Measurements from ENCODE around the gene LIG3.

Gene LIG3

DNA sequence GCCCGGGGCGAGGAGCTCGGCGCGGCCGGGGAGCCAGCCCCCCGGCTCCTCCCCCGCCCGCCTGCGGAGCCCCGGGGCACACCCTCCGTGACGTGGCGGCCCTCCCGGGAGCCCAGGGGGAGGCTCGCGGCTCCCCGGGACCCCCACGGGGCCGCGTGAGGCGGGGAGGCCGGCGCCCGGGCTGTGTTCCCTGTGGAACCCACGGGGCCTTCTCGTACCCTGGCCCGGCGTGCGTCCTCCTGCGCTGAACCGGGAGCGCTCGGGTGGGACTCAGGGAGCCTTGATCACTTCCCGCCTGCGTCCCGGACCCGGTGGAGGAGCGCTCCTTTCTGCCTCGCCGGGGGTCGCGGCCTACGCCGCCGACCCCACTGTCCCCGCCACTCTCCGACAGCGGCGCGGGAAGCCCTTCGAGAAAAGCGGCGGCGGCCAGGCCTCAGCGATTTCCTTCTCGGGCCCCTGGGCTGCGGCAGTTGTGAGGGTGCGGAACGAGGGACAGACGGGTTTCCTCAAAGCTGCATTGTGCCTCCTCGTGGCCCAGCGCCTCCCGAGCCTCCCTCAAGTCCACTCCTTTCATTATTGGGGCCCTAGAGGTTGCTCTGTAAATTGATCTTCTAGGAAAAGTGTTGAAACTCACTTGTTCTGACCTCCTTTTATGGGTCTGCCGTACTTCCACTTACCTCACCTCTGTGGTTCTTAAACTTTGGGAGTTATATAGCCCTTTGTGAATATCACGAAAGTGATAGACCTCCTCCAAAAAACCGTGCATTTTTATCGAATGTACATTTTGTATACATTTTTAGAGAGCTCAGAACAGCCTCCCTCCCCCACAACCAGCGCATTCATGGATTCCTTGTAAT is 597 bp downstream of the LIG3 start:
- Histone ChIP-seq H2BK12ac (ENCODE audit: low read length in 2 of 2) (no peak overlapping the region), H3K36me3 (ENCODE audit: control insufficient read depth in 1 of 2, insufficient read depth in 2 of 2, low read depth in 1 of 2, low read length in 2 of 2) (peaks cover 4 to 9% of the 10 kb centered on the region in 2 experiments), H3K18ac (ENCODE audit: low read depth in 1 of 2, low read length in 2 of 2) (peak overlapping the region; percentile 94 to 99), H4K91ac (ENCODE audit: low read length) (peak overlapping the region; percentile 99), H3K9me3 (ENCODE audit: control insufficient read depth, low read length) (no peaks in the 10 kb centered on the region), H3K4me2 (ENCODE audit: low read length, poor library complexity, severe bottlenecking) (peak overlapping the region; percentile 79), H2AFZ (ENCODE audit: low read depth, low read length) (peak overlapping the region; percentile 71), H3K4me1 (ENCODE audit: control insufficient read depth, insufficient read depth, low read depth, low read length) (peaks cover 2% of the 10 kb centered on the region), H2BK5ac (ENCODE audit: low read depth, low read length, poor library complexity, severe bottlenecking) (peak overlapping the region; percentile 98), H4K8ac (ENCODE audit: low read length) (peak overlapping the region; percentile 98), H3K27me3 (ENCODE audit: control insufficient read depth in 1 of 2, insufficient read depth in 1 of 2, low read length in 2 of 2) (no peaks in the 10 kb centered on the region), H3K27ac (ENCODE audit: low read length, poor library complexity, severe bottlenecking) (peak overlapping the region; percentile 90), H3K4me3 (ENCODE audit: insufficient read depth in 1 of 2, low read depth in 1 of 2, low read length in 2 of 2) (peak overlapping the region; percentile 81 to 93), H3K4ac (ENCODE audit: low read depth in 1 of 2, low read length in 2 of 2) (peak overlapping the region; percentile 91 to 96), H2AK5ac (ENCODE audit: low read length, severe bottlenecking) (no peak overlapping the region), H2BK120ac (ENCODE audit: low read depth, low read length) (peak overlapping the region; percentile 94), H3K14ac (ENCODE audit: low read length in 2 of 2) (peak overlapping the region in 1 of 2 experiments; percentile 99), H3K23ac (ENCODE audit: low read length in 2 of 2) (peak overlapping the region in 1 of 2 experiments; percentile 100), H2BK15ac (ENCODE audit: low read depth, poor library complexity, severe bottlenecking) (peak overlapping the region; percentile 100), H3K9ac (ENCODE audit: low read length) (peak overlapping the region; percentile 98), H3K79me1 (replicated peaks; ENCODE audit: low read length, poor library complexity, severe bottlenecking) (peaks cover 20% of the 10 kb centered on the region)
- WGBS: 0% methylated on average over 35 of the region's 69 CpGs
- DNase-seq: peak; percentile 90

DNA sequence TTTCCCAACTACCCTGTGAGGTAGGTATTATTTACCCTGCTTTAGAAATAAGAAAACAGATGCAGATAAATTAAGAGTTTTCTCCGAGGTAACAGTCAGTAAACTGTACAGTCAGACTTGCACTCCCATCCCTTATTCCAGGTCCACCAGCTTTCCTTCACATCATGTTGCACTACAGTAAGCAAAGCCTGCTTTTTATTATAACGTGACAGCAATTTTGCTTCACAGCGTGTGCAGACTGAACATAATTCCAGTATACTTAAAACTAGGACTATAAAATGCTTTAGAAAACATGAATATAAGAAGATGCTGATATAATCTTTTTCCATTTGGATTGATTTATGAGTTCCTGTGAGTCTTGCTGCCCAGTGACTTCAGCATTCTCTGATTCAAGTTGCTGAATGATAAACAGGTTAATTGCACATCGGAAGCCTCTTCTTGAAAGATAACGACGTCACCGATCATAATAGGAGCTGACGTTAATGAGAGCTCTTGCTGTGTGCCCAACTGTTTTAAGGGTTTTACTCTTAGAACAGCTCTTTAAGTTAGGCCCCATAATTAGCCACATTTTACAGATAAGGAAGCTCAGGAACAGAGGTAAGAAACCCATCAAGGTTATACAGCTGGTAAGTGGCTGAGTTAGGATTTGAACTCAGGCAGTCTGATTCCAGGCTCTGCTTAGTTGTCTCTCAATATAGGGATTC is 1.4 kb downstream of the LIG3 start:
- H2BK5ac ChIP-seq (ENCODE audit: low read depth, low read length, poor library complexity, severe bottlenecking): no peak overlapping the region
- 7% methylated on average over 7 of the region's 8 CpGs for WGBS
- H2BK12ac ChIP-seq (ENCODE audit: low read length in 2 of 2): no peak overlapping the region
- H3K27me3 ChIP-seq (ENCODE audit: control insufficient read depth in 1 of 2, insufficient read depth in 1 of 2, low read length in 2 of 2): no peaks in the 10 kb centered on the region
- H4K8ac ChIP-seq (ENCODE audit: low read length): no peak overlapping the region
- no peak overlapping the region for H2BK120ac ChIP-seq (ENCODE audit: low read depth, low read length)
- H3K9me3 ChIP-seq (ENCODE audit: control insufficient read depth, low read length): no peaks in the 10 kb centered on the region
- no peak overlapping the region for H4K91ac ChIP-seq (ENCODE audit: low read length)
- H3K4me1 ChIP-seq (ENCODE audit: control insufficient read depth, insufficient read depth, low read depth, low read length): peaks cover 2% of the 10 kb centered on the region
- H2BK15ac ChIP-seq (ENCODE audit: low read depth, poor library complexity, severe bottlenecking): no peak overlapping the region
- H3K4me3 ChIP-seq (ENCODE audit: insufficient read depth in 1 of 2, low read depth in 1 of 2, low read length in 2 of 2): peak overlapping the region in 1 of 2 experiments; percentile 81
- DNase-seq: peak; percentile 86
- H3K9ac ChIP-seq (ENCODE audit: low read length): peak overlapping the region; percentile 98
- H3K4me2 ChIP-seq (ENCODE audit: low read length, poor library complexity, severe bottlenecking): peak overlapping the region; percentile 79
- H3K79me1 ChIP-seq (replicated peaks; ENCODE audit: low read length, poor library complexity, severe bottlenecking): peaks cover 20% of the 10 kb centered on the region
- H3K4ac ChIP-seq (ENCODE audit: low read depth in 1 of 2, low read length in 2 of 2): no peak overlapping the region
- peaks cover 4 to 14% of the 10 kb centered on the region in 2 experiments for H3K36me3 ChIP-seq (ENCODE audit: control insufficient read depth in 1 of 2, insufficient read depth in 2 of 2, low read depth in 1 of 2, low read length in 2 of 2)
- peak overlapping the region; percentile 90 for H3K27ac ChIP-seq (ENCODE audit: low read length, poor library complexity, severe bottlenecking)
- H2AFZ ChIP-seq (ENCODE audit: low read depth, low read length): no peak overlapping the region
- no peak overlapping the region for H3K18ac ChIP-seq (ENCODE audit: low read depth in 1 of 2, low read length in 2 of 2)
- H3K14ac ChIP-seq (ENCODE audit: low read length in 2 of 2): no peak overlapping the region
- H2AK5ac ChIP-seq (ENCODE audit: low read length, severe bottlenecking): no peak overlapping the region
- H3K23ac ChIP-seq (ENCODE audit: low read length in 2 of 2): no peak overlapping the region

GRCh38 chr17:34987232-34987631 is 6.9 kb downstream of the LIG3 start:
- Histone ChIP-seq H3K4me3 (ENCODE audit: insufficient read depth in 1 of 2, low read depth in 1 of 2, low read length in 2 of 2) (no peak overlapping the region), H3K18ac (ENCODE audit: low read depth in 1 of 2, low read length in 2 of 2) (no peak overlapping the region), H3K23ac (ENCODE audit: low read length in 2 of 2) (no peak overlapping the region), H2AFZ (ENCODE audit: low read depth, low read length) (no peak overlapping the region), H3K4ac (ENCODE audit: low read depth in 1 of 2, low read length in 2 of 2) (no peak overlapping the region), H4K91ac (ENCODE audit: low read length) (no peak overlapping the region), H3K9me3 (ENCODE audit: control insufficient read depth, low read length) (no peaks in the 10 kb centered on the region), H4K8ac (ENCODE audit: low read length) (no peak overlapping the region), H3K36me3 (ENCODE audit: control insufficient read depth in 1 of 2, insufficient read depth in 2 of 2, low read depth in 1 of 2, low read length in 2 of 2) (peaks cover 23 to 52% of the 10 kb centered on the region in 2 experiments), H3K14ac (ENCODE audit: low read length in 2 of 2) (no peak overlapping the region), H2BK12ac (ENCODE audit: low read length in 2 of 2) (no peak overlapping the region), H3K27ac (ENCODE audit: low read length, poor library complexity, severe bottlenecking) (no peak overlapping the region), H2AK5ac (ENCODE audit: low read length, severe bottlenecking) (no peak overlapping the region), H3K79me1 (replicated peaks; ENCODE audit: low read length, poor library complexity, severe bottlenecking) (peaks cover 21% of the 10 kb centered on the region), H2BK15ac (ENCODE audit: low read depth, poor library complexity, severe bottlenecking) (no peak overlapping the region), H3K9ac (ENCODE audit: low read length) (no peak overlapping the region), H2BK5ac (ENCODE audit: low read depth, low read length, poor library complexity, severe bottlenecking) (no peak overlapping the region), H3K4me1 (ENCODE audit: control insufficient read depth, insufficient read depth, low read depth, low read length) (no peaks in the 10 kb centered on the region), H3K27me3 (ENCODE audit: control insufficient read depth in 1 of 2, insufficient read depth in 1 of 2, low read length in 2 of 2) (no peaks in the 10 kb centered on the region), H3K4me2 (ENCODE audit: low read length, poor library complexity, severe bottlenecking) (no peak overlapping the region), H2BK120ac (ENCODE audit: low read depth, low read length) (no peak overlapping the region)
- DNase-seq: no peak
- WGBS: 90% methylated on average over 1 of the region's 2 CpGs

DNA sequence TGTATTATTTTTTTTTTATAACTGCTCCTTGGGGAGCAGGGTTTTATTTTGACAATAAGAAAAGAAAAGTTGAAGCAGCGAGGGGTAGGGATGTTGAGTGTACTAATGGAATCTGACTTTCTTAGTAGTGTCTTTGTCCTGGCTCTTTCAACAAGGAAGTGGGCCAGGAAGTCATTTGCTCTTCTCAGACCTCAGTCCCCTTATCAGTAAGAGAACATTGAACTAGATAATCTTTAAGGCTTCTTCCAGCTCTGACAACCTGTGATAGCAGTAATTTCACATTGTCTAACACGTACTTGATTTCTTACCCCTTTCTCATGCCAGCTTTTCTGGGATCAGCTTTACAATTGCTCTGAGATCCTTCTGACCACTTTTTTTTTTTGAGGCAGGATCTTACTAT is 8.3 kb downstream of the LIG3 start:
- Histone ChIP-seq H3K27me3 (ENCODE audit: control insufficient read depth in 1 of 2, insufficient read depth in 1 of 2, low read length in 2 of 2) (no peaks in the 10 kb centered on the region), H2BK15ac (ENCODE audit: low read depth, poor library complexity, severe bottlenecking) (no peak overlapping the region), H3K4ac (ENCODE audit: low read depth in 1 of 2, low read length in 2 of 2) (no peak overlapping the region), H2AFZ (ENCODE audit: low read depth, low read length) (no peak overlapping the region), H4K8ac (ENCODE audit: low read length) (no peak overlapping the region), H3K4me3 (ENCODE audit: insufficient read depth in 1 of 2, low read depth in 1 of 2, low read length in 2 of 2) (no peak overlapping the region), H2BK12ac (ENCODE audit: low read length in 2 of 2) (no peak overlapping the region), H2BK5ac (ENCODE audit: low read depth, low read length, poor library complexity, severe bottlenecking) (no peak overlapping the region), H3K36me3 (ENCODE audit: control insufficient read depth in 1 of 2, insufficient read depth in 2 of 2, low read depth in 1 of 2, low read length in 2 of 2) (peaks cover 22 to 65% of the 10 kb centered on the region in 2 experiments), H3K4me2 (ENCODE audit: low read length, poor library complexity, severe bottlenecking) (no peak overlapping the region), H3K18ac (ENCODE audit: low read depth in 1 of 2, low read length in 2 of 2) (no peak overlapping the region), H2BK120ac (ENCODE audit: low read depth, low read length) (no peak overlapping the region), H3K27ac (ENCODE audit: low read length, poor library complexity, severe bottlenecking) (no peak overlapping the region), H2AK5ac (ENCODE audit: low read length, severe bottlenecking) (no peak overlapping the region), H4K91ac (ENCODE audit: low read length) (no peak overlapping the region), H3K9me3 (ENCODE audit: control insufficient read depth, low read length) (no peaks in the 10 kb centered on the region), H3K79me1 (replicated peaks; ENCODE audit: low read length, poor library complexity, severe bottlenecking) (peaks cover 8% of the 10 kb centered on the region), H3K4me1 (ENCODE audit: control insufficient read depth, insufficient read depth, low read depth, low read length) (no peaks in the 10 kb centered on the region), H3K9ac (ENCODE audit: low read length) (no peak overlapping the region), H3K14ac (ENCODE audit: low read length in 2 of 2) (no peak overlapping the region), H3K23ac (ENCODE audit: low read length in 2 of 2) (no peak overlapping the region)
- over 99% methylated on average over 2 of the region's 2 CpGs for WGBS
- no peak for DNase-seq
